Natural killer cell (primary cell): ENCODE data around the gene MOAP1. TPM values are rescaled to one million over a fixed set of nuclear protein-coding genes. Genes with fewer than 3 reads are reported as not detected.

Experiments used
- ATAC-seq, 3 donors: fragments of 150-1000 bp in 2 of 3; fragments of 200-7000 bp in 1 of 3; cut with Tn5 transposase; 1 replicate in 1 of 3; 2 replicates in 2 of 3; pipeline ENCODE4 v1.10.0; 2021; ENCODE audit warnings: mild to moderate bottlenecking in 2 of 3, moderate library complexity in 2 of 3
- DNase-seq, 2 donors: peaks; one replicate each; pipeline versions ENCODE4 v3.0.0 to v3.0.0-alpha.2; 2013 to 2021; ENCODE audit warnings: mixed read lengths in 1 of 2
- H3K27ac ChIP-seq: one replicate; pipeline ENCODE4 v1.5.1; 2013; ENCODE audit warnings: mild to moderate bottlenecking, low read length
- H3K27me3 ChIP-seq: one replicate; pipeline ENCODE4 v1.6.1; 2013; ENCODE audit warnings: low read length; ENCODE audit not compliant: control insufficient read depth, insufficient read depth
- H3K36me3 ChIP-seq: one replicate; pipeline ENCODE4 v1.6.1; 2013; ENCODE audit warnings: low read length; ENCODE audit not compliant: control insufficient read depth, insufficient read depth
- H3K4me1 ChIP-seq: one replicate; pipeline ENCODE4 v1.6.1; 2013; ENCODE audit warnings: low read length; ENCODE audit not compliant: control insufficient read depth, insufficient read depth
- H3K4me3 ChIP-seq: one replicate; pipeline ENCODE4 v1.5.1; 2013; ENCODE audit warnings: low read length
- H3K9me3 ChIP-seq: one replicate; pipeline ENCODE4 v1.6.1; 2013; ENCODE audit warnings: low read length; ENCODE audit not compliant: control insufficient read depth, insufficient read depth
- H3K27ac Mint-ChIP-seq, 2 donors: one replicate each; pipeline ENCODE4 v1.8.0; 2022; ENCODE audit warnings: mild to moderate bottlenecking in 2 of 2, mixed read lengths in 2 of 2, moderate library complexity in 1 of 2
- H3K27me3 Mint-ChIP-seq, 2 donors: one replicate each; pipeline ENCODE4 v1.8.0; 2022; ENCODE audit warnings: low read depth in 2 of 2, mixed read lengths in 2 of 2
- H3K36me3 Mint-ChIP-seq: one replicate; pipeline ENCODE4 v1.8.0; 2022; ENCODE audit warnings: mixed read lengths
- H3K4me1 Mint-ChIP-seq, 2 donors: one replicate each; pipeline ENCODE4 v1.8.0; 2022; ENCODE audit warnings: mixed read lengths in 2 of 2
- H3K4me3 Mint-ChIP-seq: one replicate; pipeline ENCODE4 v1.8.0; 2022; ENCODE audit warnings: mild to moderate bottlenecking, moderate library complexity, mixed read lengths
- H3K9me3 Mint-ChIP-seq, 2 donors: one replicate each; pipeline ENCODE4 v1.8.0; 2022; ENCODE audit warnings: mixed read lengths in 2 of 2
- WGBS: methylation state at CpG from one replicate; pipeline ENCODE4 v1.1.7; 2013; ENCODE audit warnings: missing lambda C conversion rate; ENCODE audit not compliant: insufficient coverage; 5-methylcytosine and 5-hydroxymethylcytosine counted together
- intact Hi-C: fragments of 100-400 bp; cut with micrococcal nuclease; formaldehyde crosslinking; loops from one replicate; pipeline ENCODE4 v1.14.2; 2022
- total RNA-seq, 4 donors: library from RNA; stranded (reverse); fragments of 120-200 nt in 1 of 4; gene quantifications; one replicate each; pipeline versions ENCODE4 v1.2.3 to v1.2.4, GENCODE V29; 2013 to 2022
- TF ChIP-seq, protein P1 (sequence below): fragments of 200-600 bp; IDR thresholded peaks from one replicate; pipeline ENCODE4 v1.8.0; 2022; ENCODE audit warnings: antibody characterized with exemption

Gene MOAP1
- total RNA-seq, 3 donors from 2014 or later (not counting 1 experiment from before 2014, with no cell fraction given): 89.5 to 106 (median 91.4) TPM

DNA sequence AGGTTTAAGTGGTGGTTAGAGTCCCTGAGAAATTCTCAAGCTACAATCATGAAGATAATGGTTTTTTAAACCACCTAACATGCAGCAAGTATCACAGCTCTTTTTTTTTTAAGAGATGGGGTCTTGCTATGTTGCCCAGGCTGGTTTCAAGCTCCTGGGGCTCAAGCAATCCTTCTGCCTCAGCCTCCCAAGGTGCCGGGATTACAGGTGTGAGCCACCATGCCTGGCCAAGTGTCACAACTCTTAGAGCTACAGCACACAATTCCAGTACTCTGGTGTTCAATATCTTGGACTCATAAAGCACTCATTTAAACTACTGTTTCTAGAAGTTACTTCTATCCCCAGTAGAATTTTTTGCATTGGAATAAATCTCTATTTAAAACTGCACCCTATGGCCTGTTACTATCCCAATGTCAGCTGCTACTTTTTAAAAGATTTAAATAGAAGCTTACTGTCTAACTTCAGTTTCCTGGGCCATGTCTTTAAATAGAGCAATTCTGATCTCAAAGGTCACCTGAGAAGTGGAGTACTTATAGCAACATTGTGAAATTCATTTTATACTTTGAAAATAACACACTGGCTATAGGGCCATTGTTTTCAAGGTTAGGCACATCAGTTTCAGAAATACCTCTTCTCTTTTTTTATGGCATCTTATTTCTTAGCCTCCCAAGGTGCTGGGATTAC is 10.8 kb upstream of the MOAP1 start:
- no peaks in the 10 kb centered on the region for H3K4me1 Mint-ChIP-seq

DNA sequence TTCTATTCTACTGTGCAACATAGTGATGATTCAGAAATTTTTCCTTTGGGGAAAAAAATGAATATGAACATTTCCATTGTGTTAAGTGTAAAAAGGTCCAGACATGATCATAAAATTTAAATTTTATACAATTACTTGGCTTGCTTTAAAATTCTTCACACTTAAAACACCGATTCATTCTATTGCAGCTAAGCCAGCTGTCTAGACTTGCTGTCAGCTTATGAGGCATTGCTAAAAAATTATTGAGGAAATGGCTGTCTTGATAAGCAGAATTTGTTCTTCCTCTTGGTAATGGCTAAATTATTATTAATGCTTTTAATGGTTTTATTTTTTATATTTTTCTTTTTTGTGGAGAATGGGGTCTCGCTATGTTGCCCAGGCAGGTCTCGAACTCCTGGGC is 2.3 kb upstream of the MOAP1 start:
- H3K27me3 ChIP-seq: no peaks in the 10 kb centered on the region
- peaks cover 10% of the 10 kb centered on the region for H3K36me3 ChIP-seq
- no peak overlapping the region for H3K4me3 Mint-ChIP-seq
- WGBS: 100% methylated on average over 2 of the region's 3 CpGs
- no peak overlapping the region for H3K4me3 ChIP-seq
- H3K9me3 Mint-ChIP-seq: no peaks in the 10 kb centered on the region
- TF ChIP-seq, protein P1, sequence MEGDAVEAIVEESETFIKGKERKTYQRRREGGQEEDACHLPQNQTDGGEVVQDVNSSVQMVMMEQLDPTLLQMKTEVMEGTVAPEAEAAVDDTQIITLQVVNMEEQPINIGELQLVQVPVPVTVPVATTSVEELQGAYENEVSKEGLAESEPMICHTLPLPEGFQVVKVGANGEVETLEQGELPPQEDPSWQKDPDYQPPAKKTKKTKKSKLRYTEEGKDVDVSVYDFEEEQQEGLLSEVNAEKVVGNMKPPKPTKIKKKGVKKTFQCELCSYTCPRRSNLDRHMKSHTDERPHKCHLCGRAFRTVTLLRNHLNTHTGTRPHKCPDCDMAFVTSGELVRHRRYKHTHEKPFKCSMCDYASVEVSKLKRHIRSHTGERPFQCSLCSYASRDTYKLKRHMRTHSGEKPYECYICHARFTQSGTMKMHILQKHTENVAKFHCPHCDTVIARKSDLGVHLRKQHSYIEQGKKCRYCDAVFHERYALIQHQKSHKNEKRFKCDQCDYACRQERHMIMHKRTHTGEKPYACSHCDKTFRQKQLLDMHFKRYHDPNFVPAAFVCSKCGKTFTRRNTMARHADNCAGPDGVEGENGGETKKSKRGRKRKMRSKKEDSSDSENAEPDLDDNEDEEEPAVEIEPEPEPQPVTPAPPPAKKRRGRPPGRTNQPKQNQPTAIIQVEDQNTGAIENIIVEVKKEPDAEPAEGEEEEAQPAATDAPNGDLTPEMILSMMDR: no peak
- H3K27ac Mint-ChIP-seq: peak overlapping the region in 1 of 2 donors; percentile 94
- no peaks in the 10 kb centered on the region for H3K36me3 Mint-ChIP-seq
- no peak for ATAC-seq
- peaks cover 24 to 29% of the 10 kb centered on the region in 2 donors for H3K4me1 Mint-ChIP-seq
- DNase-seq: no peak
- H3K27ac ChIP-seq: no peak overlapping the region
- no peaks in the 10 kb centered on the region for H3K9me3 ChIP-seq
- H3K27me3 Mint-ChIP-seq: no peaks in the 10 kb centered on the region
- H3K4me1 ChIP-seq: peaks cover 23% of the 10 kb centered on the region
- intact Hi-C loops: loop anchor here (10.0 kb wide), 1 partner anchor 72 kb away; the partner anchor contains the start of gene ITPK1

More for the DNA sequence above, 10.8 kb upstream of the MOAP1 start:
- Mint-ChIP-seq H3K27me3 (no peaks in the 10 kb centered on the region), H3K36me3 (no peaks in the 10 kb centered on the region), H3K27ac (no peak overlapping the region), H3K4me3 (no peak overlapping the region), H3K9me3 (no peaks in the 10 kb centered on the region)
- no peaks in the 10 kb centered on the region for H3K4me1 ChIP-seq
- 97% methylated on average over 1 of the region's 1 CpG for WGBS
- H3K4me3 ChIP-seq: no peak overlapping the region
- TF ChIP-seq, protein P1: no peak
- ATAC-seq (no peak), DNase-seq (no peak)
- no peaks in the 10 kb centered on the region for H3K9me3 ChIP-seq
- intact Hi-C loops: no loop called here
- no peak overlapping the region for H3K27ac ChIP-seq
- peaks cover 7% of the 10 kb centered on the region for H3K36me3 ChIP-seq
- no peaks in the 10 kb centered on the region for H3K27me3 ChIP-seq

DNA sequence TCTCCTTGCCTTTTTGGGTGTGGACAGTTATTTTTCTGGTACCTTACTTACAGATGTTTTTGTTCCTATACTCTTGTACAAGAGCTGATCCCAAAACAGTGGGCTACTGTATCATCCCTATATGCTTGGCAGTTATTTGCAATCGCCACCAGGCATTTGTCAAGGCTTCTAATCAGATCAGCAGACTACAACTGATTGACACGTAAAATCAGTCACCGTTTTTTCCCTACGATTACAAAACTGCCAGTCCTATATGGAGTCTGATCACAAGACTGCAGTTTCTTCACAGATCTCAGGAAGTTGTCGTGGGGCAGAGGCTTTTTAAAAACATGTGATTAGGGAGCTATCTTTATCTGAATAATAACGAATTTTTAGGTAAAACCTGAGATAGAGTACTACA is 1.8 kb upstream of the MOAP1 start:
- H3K36me3 Mint-ChIP-seq: no peaks in the 10 kb centered on the region
- H3K27ac ChIP-seq: no peak overlapping the region
- ATAC-seq: no peak
- H3K27me3 ChIP-seq: no peaks in the 10 kb centered on the region
- H3K4me3 Mint-ChIP-seq: peak overlapping the region; percentile 70
- TF ChIP-seq, protein P1: no peak
- H3K4me3 ChIP-seq: no peak overlapping the region
- peak overlapping the region; percentile 91 to 94 for H3K27ac Mint-ChIP-seq
- peaks cover 23% of the 10 kb centered on the region for H3K4me1 ChIP-seq
- peaks cover 28 to 33% of the 10 kb centered on the region in 2 donors for H3K4me1 Mint-ChIP-seq
- DNase-seq: no peak
- peaks cover 11% of the 10 kb centered on the region for H3K36me3 ChIP-seq
- H3K9me3 Mint-ChIP-seq: no peaks in the 10 kb centered on the region
- 88% methylated on average over 5 of the region's 6 CpGs for WGBS
- no peaks in the 10 kb centered on the region for H3K27me3 Mint-ChIP-seq
- intact Hi-C loops: loop anchor here (10.0 kb wide), 1 partner anchor 72 kb away; the partner anchor contains the start of gene ITPK1
- H3K9me3 ChIP-seq: no peaks in the 10 kb centered on the region
